ENCODE measurements around the gene CYTH2.

GRCh38 chr19:48451624-48452023 is 17.5 kb upstream of the CYTH2 start:
- TF ChIP-seq EZH2 (IDR thresholded peaks at IDR 0.05; ENCODE audit: borderline replicate concordance, insufficient read depth, low read length, poor library complexity, severe bottlenecking) (no peak), POLR2AphosphoS5 (IDR thresholded peaks at IDR 0.05) (no peak), REST (IDR thresholded peaks at IDR 0.05; ENCODE audit: borderline replicate concordance) (no peak), RAD21 (conservative IDR thresholded peaks at IDR 0.05) (no peak), TAF1 (IDR thresholded peaks at IDR 0.05; ENCODE audit: low read depth) (no peak), EP300 (conservative IDR thresholded peaks at IDR 0.05; ENCODE audit: poor library complexity, severe bottlenecking) (no peak), MXI1 (conservative IDR thresholded peaks at IDR 0.05; ENCODE audit: poor library complexity, severe bottlenecking) (no peak)
- TF ChIP-seq, protein P1, sequence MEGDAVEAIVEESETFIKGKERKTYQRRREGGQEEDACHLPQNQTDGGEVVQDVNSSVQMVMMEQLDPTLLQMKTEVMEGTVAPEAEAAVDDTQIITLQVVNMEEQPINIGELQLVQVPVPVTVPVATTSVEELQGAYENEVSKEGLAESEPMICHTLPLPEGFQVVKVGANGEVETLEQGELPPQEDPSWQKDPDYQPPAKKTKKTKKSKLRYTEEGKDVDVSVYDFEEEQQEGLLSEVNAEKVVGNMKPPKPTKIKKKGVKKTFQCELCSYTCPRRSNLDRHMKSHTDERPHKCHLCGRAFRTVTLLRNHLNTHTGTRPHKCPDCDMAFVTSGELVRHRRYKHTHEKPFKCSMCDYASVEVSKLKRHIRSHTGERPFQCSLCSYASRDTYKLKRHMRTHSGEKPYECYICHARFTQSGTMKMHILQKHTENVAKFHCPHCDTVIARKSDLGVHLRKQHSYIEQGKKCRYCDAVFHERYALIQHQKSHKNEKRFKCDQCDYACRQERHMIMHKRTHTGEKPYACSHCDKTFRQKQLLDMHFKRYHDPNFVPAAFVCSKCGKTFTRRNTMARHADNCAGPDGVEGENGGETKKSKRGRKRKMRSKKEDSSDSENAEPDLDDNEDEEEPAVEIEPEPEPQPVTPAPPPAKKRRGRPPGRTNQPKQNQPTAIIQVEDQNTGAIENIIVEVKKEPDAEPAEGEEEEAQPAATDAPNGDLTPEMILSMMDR (IDR thresholded peaks at IDR 0.05; ENCODE audit: poor library complexity, severe bottlenecking), result no peak
